Glutamatergic neuron (in vitro differentiated cells): ENCODE data around the gene TRAT1. TPM values are rescaled to one million over a fixed set of nuclear protein-coding genes. Genes with fewer than 3 reads are reported as not detected.

ENCODE experiments used
- DNase-seq: peaks from one replicate; pipeline ENCODE4 v3.0.0; 2022
- H3K27ac Mint-ChIP-seq: one replicate; pipeline ENCODE4 v1.8.0; 2020; ENCODE audit warnings: mild to moderate bottlenecking, mixed read lengths, inconsistent platforms; ENCODE audit not compliant: unreplicated experiment
- H3K27me3 Mint-ChIP-seq: one replicate; pipeline ENCODE4 v1.8.0; 2020; ENCODE audit warnings: mild to moderate bottlenecking, moderate library complexity, mixed read lengths, inconsistent platforms; ENCODE audit not compliant: unreplicated experiment
- H3K36me3 Mint-ChIP-seq: one replicate; pipeline ENCODE4 v1.8.0; 2020; ENCODE audit warnings: mild to moderate bottlenecking, mixed read lengths, inconsistent platforms; ENCODE audit not compliant: unreplicated experiment
- H3K4me1 Mint-ChIP-seq: one replicate; pipeline ENCODE4 v1.8.0; 2020; ENCODE audit warnings: mild to moderate bottlenecking, low read depth, mixed read lengths, inconsistent platforms; ENCODE audit not compliant: unreplicated experiment
- H3K4me3 Mint-ChIP-seq: one replicate; pipeline ENCODE4 v1.8.0; 2020; ENCODE audit warnings: mild to moderate bottlenecking, mixed read lengths, inconsistent platforms; ENCODE audit not compliant: unreplicated experiment
- H3K9me3 Mint-ChIP-seq: one replicate; pipeline ENCODE4 v1.8.0; 2020; ENCODE audit warnings: mild to moderate bottlenecking, moderate library complexity, mixed read lengths, inconsistent platforms; ENCODE audit not compliant: unreplicated experiment
- total RNA-seq: library from RNA; stranded (reverse); fragmentation: NEBNext Ultra II Directional; extraction: Animal tissue kit (Norgen Biotek cat#: 25700); gene quantifications from one replicate; pipeline ENCODE4 v1.2.1, GENCODE V29; 2021; ENCODE audit not compliant: unreplicated experiment
- TF ChIP-seq, protein P1 (sequence below): fragments of 200-600 bp; sonication (generic); IDR thresholded peaks from one replicate; pipeline ENCODE4 v1.5.0; 2021; ENCODE audit not compliant: partially characterized antibody, unreplicated experiment

TRAT1 gene
- total RNA-seq, 1 donor from 2014 or later = not detected

DNA sequence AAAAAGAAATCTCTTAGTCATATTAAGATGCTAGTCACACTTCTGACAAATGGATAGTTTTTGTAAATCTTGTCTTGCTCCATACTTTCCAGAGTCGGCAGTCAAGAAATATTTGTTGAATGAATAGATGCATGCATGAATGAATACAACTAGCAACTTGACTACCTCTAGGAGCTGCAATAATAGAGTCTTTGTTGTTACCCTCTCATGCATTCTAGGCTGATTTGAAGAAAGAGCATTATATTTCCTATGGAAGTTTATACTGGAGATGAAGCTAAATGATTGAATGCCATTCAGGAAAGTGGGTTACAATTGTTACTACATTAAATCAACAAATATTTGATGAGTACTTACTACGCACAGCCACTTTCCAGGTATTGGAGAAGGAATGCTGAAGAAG is 18.1 kb upstream of the TRAT1 start:
- no peaks in the 10 kb centered on the region for H3K36me3 Mint-ChIP-seq
- TF ChIP-seq, protein P1, sequence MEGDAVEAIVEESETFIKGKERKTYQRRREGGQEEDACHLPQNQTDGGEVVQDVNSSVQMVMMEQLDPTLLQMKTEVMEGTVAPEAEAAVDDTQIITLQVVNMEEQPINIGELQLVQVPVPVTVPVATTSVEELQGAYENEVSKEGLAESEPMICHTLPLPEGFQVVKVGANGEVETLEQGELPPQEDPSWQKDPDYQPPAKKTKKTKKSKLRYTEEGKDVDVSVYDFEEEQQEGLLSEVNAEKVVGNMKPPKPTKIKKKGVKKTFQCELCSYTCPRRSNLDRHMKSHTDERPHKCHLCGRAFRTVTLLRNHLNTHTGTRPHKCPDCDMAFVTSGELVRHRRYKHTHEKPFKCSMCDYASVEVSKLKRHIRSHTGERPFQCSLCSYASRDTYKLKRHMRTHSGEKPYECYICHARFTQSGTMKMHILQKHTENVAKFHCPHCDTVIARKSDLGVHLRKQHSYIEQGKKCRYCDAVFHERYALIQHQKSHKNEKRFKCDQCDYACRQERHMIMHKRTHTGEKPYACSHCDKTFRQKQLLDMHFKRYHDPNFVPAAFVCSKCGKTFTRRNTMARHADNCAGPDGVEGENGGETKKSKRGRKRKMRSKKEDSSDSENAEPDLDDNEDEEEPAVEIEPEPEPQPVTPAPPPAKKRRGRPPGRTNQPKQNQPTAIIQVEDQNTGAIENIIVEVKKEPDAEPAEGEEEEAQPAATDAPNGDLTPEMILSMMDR = no peak
- H3K27ac Mint-ChIP-seq = no peak overlapping the region
- no peaks in the 10 kb centered on the region for H3K9me3 Mint-ChIP-seq
- no peak overlapping the region for H3K4me3 Mint-ChIP-seq
- H3K27me3 Mint-ChIP-seq = no peaks in the 10 kb centered on the region
- no peaks in the 10 kb centered on the region for H3K4me1 Mint-ChIP-seq
- DNase-seq = no peak

DNA sequence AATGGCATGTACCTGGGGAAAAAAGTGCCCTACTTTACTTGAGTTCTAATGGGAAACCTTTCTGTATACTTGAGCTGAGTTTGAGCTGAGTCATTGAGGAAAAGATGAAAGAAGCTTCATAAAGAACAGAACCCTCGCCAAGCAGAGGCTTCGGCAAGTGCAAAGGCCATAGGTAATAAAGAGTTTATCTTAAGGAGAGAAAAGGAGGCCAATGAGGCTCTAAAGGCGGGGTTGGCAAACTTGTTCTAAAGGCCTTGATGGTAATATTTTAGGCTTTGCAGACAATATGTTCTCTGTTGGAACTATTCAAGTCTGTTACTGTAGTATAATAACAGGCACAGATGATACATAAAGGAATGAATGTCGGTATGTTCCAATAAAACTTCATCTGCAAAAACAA is 17.6 kb upstream of the TRAT1 start:
- no peak for DNase-seq
- no peaks in the 10 kb centered on the region for H3K36me3 Mint-ChIP-seq
- H3K4me1 Mint-ChIP-seq = no peaks in the 10 kb centered on the region
- no peaks in the 10 kb centered on the region for H3K9me3 Mint-ChIP-seq
- H3K27me3 Mint-ChIP-seq = no peaks in the 10 kb centered on the region
- H3K27ac Mint-ChIP-seq = no peak overlapping the region
- no peak overlapping the region for H3K4me3 Mint-ChIP-seq
- TF ChIP-seq, protein P1 = no peak

DNA sequence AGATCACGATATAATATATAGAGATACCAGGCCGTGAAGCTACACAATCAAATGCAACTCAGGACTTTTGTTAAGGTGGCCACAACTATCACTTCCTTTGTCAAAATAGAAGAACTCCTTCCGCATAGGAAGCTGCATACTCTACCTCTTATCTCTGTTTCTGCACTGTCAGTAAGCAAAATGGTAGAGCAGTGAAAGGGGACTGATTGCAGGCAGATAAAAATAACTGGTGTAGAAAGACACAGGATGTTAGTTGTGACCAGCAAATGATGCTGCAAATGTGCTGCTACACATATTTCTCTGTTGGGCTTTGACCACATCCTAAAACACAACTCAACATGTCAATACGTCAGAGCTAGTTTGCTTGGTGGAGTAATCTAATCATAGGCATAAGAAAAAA is 16.3 kb upstream of the TRAT1 start:
- no peaks in the 10 kb centered on the region for H3K9me3 Mint-ChIP-seq
- DNase-seq = no peak
- H3K36me3 Mint-ChIP-seq = no peaks in the 10 kb centered on the region
- no peaks in the 10 kb centered on the region for H3K4me1 Mint-ChIP-seq
- H3K4me3 Mint-ChIP-seq = no peak overlapping the region
- no peak overlapping the region for H3K27ac Mint-ChIP-seq
- no peaks in the 10 kb centered on the region for H3K27me3 Mint-ChIP-seq
- TF ChIP-seq, protein P1 = no peak

DNA sequence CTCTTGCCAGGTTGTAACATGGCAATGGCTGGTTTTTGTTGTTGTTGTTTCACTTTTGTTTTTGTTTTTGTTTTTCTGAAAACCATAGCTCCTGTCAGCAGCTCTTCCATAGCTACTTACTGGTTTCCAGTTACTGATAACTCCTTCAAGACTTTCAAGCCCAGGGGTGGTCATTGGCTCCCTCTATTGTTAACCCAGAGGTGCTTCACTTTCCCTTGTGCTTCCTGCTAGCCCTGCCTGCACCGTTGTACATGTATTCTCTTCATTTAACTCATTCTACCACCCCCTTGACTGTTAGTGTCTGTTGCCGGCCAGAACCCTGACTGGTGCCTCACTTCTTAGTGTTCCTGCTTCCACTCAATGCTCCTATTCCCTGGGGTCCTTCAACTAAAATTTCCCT is 4.2 kb upstream of the TRAT1 start:
- Mint-ChIP-seq H3K9me3 (no peaks in the 10 kb centered on the region), H3K4me3 (no peak overlapping the region), H3K27me3 (no peaks in the 10 kb centered on the region), H3K4me1 (no peaks in the 10 kb centered on the region), H3K36me3 (no peaks in the 10 kb centered on the region), H3K27ac (no peak overlapping the region)
- DNase-seq = no peak
- TF ChIP-seq, protein P1 = no peak

DNA sequence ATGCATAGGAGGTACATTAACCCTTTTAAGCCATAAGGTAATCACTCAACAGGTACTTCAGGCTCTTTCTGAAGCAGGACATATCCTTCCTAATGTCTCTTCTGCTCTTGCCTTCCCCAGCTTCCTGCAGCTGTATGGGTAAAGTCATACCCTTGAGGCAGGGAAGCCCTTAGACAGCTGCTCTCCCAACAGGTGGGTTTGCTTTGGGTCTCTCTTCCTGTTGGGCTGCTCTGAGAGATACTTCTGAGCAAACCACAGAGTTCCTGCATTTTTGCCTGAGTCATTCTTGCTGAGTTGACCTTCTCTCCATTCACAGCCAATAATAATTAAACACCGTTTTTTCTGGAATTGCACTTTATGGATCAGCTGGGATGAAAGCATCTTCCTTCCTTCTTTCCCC is 2.0 kb upstream of the TRAT1 start:
- Mint-ChIP-seq H3K27ac (no peak overlapping the region), H3K4me3 (no peak overlapping the region), H3K4me1 (no peaks in the 10 kb centered on the region), H3K9me3 (no peaks in the 10 kb centered on the region), H3K36me3 (no peaks in the 10 kb centered on the region), H3K27me3 (no peaks in the 10 kb centered on the region)
- TF ChIP-seq, protein P1 = no peak
- DNase-seq = no peak
